B cell (primary cell): ENCODE measurements around the gene HEBP2. TPM values are rescaled to one million over a fixed set of nuclear protein-coding genes. Genes with fewer than 3 reads are reported as not detected.

Source experiments
- ATAC-seq: fragments of 200-7000 bp; cut with Tn5 transposase; one replicate; pipeline ENCODE4 v1.10.0; 2021; ENCODE audit warnings: low read depth, mild to moderate bottlenecking, moderate number of reproducible peaks, moderate library complexity
- CTCF ChIA-PET: fragments of 350-600 bp; sonication (Branson Sonifier 250); formaldehyde crosslinking; loops from one replicate; lab custom pipeline; 2021; ENCODE audit warnings: antibody characterized with exemption, inconsistent platforms; lab: Charles Lee
- POLR2A ChIA-PET: fragments of 350-600 bp; sonication (Branson Sonifier 250); formaldehyde crosslinking; loops from one replicate; lab custom pipeline; 2021; ENCODE audit warnings: antibody characterized with exemption; lab: Charles Lee
- DNase-seq: peaks from one replicate; pipeline ENCODE4 v3.0.0; 2013
- H2AFZ ChIP-seq: 2 replicates; pipeline ENCODE4 v1.6.1; 2012; ENCODE audit warnings: mild to moderate bottlenecking, low read depth, low read length; ENCODE audit not compliant: insufficient read depth, poor library complexity, severe bottlenecking
- H3K27ac ChIP-seq, 2 donors: 1 replicate in 1 of 2; 2 replicates in 1 of 2; pipeline ENCODE4 v1.5.1; 2012 to 2013; ENCODE audit warnings: low read length in 2 of 2, mild to moderate bottlenecking in 2 of 2, moderate library complexity in 1 of 2
- H3K27me3 ChIP-seq, 4 experiments: fragments of 200-600 bp in 1 of 4; sonication (generic) in 1 of 4; replicated peaks in 1 of 4; 1 replicate in 2 of 4; 2 replicates in 2 of 4; pipeline versions ENCODE4 v1.6.1 to v1.7.0; 2013 to 2016; ENCODE audit warnings: low read length in 3 of 4, mild to moderate bottlenecking in 2 of 4, mixed read lengths in 1 of 4, moderate library complexity in 1 of 4; ENCODE audit not compliant: insufficient read depth in 4 of 4, control insufficient read depth in 3 of 4; ENCODE audit errors: control extremely low read depth in 1 of 4
- H3K36me3 ChIP-seq, 2 experiments: replicated peaks in 1 of 2; 1 replicate in 1 of 2; 2 replicates in 1 of 2; pipeline versions ENCODE4 v1.6.1 to v1.7.1; 2013; ENCODE audit warnings: low read length in 1 of 2; ENCODE audit not compliant: insufficient read depth in 2 of 2, control insufficient read depth in 1 of 2; ENCODE audit errors: control extremely low read depth in 1 of 2, extremely low read depth in 1 of 2
- H3K4me1 ChIP-seq, 2 donors: fragments of 200-600 bp in 1 of 2; sonication (generic) in 1 of 2; 1 replicate in 1 of 2; 2 replicates in 1 of 2; pipeline versions ENCODE4 v1.5.1 to v1.6.1; 2013 to 2017; ENCODE audit warnings: low read length in 2 of 2; ENCODE audit not compliant: control insufficient read depth in 2 of 2, insufficient read depth in 2 of 2
- H3K4me2 ChIP-seq: replicated peaks from 2 replicates; pipeline ENCODE3; 2012; ENCODE audit warnings: mild to moderate bottlenecking, low read depth, low read length; ENCODE audit not compliant: poor library complexity, severe bottlenecking
- H3K4me3 ChIP-seq, 5 experiments: fragments of 200-600 bp in 1 of 5; sonication (generic) in 1 of 5; 1 replicate in 3 of 5; 2 replicates in 2 of 5; pipeline versions ENCODE4 v1.5.1 to v1.7.0; 2011 to 2016; ENCODE audit warnings: low read length in 4 of 5, mild to moderate bottlenecking in 4 of 5, low read depth in 2 of 5, control low read depth in 1 of 5, moderate library complexity in 1 of 5; ENCODE audit not compliant: insufficient read depth in 1 of 5; ENCODE audit errors: control extremely low read depth in 1 of 5, extremely low read depth in 1 of 5
- H3K79me2 ChIP-seq: fragments of 200-600 bp; sonication (generic); one replicate; pipeline ENCODE4 v1.6.0; 2016; ENCODE audit warnings: low read length; ENCODE audit not compliant: control insufficient read depth, insufficient read depth
- H3K9ac ChIP-seq: fragments of 200-600 bp; sonication (generic); 2 replicates; pipeline ENCODE4 v1.6.1; 2017; ENCODE audit warnings: mild to moderate bottlenecking, low read length, moderate library complexity
- H3K9me3 ChIP-seq, 3 donors: one replicate each; pipeline versions ENCODE4 v1.6.1 to v1.7.1; 2013; ENCODE audit warnings: low read length in 2 of 3; ENCODE audit not compliant: control insufficient read depth in 2 of 3, insufficient read depth in 1 of 3; ENCODE audit errors: control extremely low read depth in 1 of 3
- H4K20me1 ChIP-seq: 2 replicates; pipeline ENCODE4 v1.6.0; 2012; ENCODE audit warnings: mild to moderate bottlenecking, low read length; ENCODE audit not compliant: insufficient read depth, control insufficient read depth, poor library complexity, severe bottlenecking
- H3K27ac Mint-ChIP-seq: one replicate; pipeline ENCODE4 v1.8.0; 2021; ENCODE audit warnings: mixed read lengths
- H3K27me3 Mint-ChIP-seq: one replicate; pipeline ENCODE4 v1.8.0; 2021; ENCODE audit warnings: mixed read lengths
- H3K4me1 Mint-ChIP-seq: one replicate; pipeline ENCODE4 v1.8.0; 2021; ENCODE audit warnings: mixed read lengths
- H3K4me3 Mint-ChIP-seq: one replicate; pipeline ENCODE4 v1.8.0; 2021; ENCODE audit warnings: mixed read lengths
- H3K9me3 Mint-ChIP-seq: one replicate; pipeline ENCODE4 v1.8.0; 2022; ENCODE audit warnings: mixed read lengths; ENCODE audit not compliant: insufficient read depth
- EZH2 ChIP-seq: IDR thresholded peaks from 2 replicates; pipeline ENCODE4 v1.6.1; 2012; ENCODE audit warnings: borderline replicate concordance, low read depth, mild to moderate bottlenecking, moderate library complexity, low read length; ENCODE audit not compliant: insufficient read depth, poor library complexity, severe bottlenecking
- WGBS: methylation state at CpG from one replicate; pipeline ENCODE4 v1.1.5; 2013; ENCODE audit warnings: missing lambda C conversion rate; ENCODE audit not compliant: insufficient coverage; 5-methylcytosine and 5-hydroxymethylcytosine counted together
- intact Hi-C: fragments of 100-400 bp; cut with micrococcal nuclease; formaldehyde crosslinking; loops from one replicate; pipeline ENCODE4 v1.10.0; 2022
- polyA plus RNA-seq: library from polyadenylated mRNA; depleted of rRNA; stranded (reverse); fragments of >200 nt; gene quantifications from 2 replicates; pipeline ENCODE4 v1.2.3, GENCODE V29; 2012
- total RNA-seq, 2 donors: library from RNA; stranded (reverse); fragments of 120-200 nt in 1 of 2; gene quantifications; 1 replicate in 1 of 2; 2 replicates in 1 of 2; pipeline versions ENCODE4 v1.2.3 to v1.2.4, GENCODE V29; 2013 to 2022
- TF ChIP-seq, protein P1 (sequence below): fragments of 200-600 bp; IDR thresholded peaks from one replicate; pipeline ENCODE4 v1.8.0; 2022; ENCODE audit warnings: antibody characterized with exemption, mild to moderate bottlenecking

Gene HEBP2
- total and polyA plus RNA-seq, 2 donors (not counting 1 experiment from before 2014, with no cell fraction given), result 12.4 to 35.1 TPM

DNA sequence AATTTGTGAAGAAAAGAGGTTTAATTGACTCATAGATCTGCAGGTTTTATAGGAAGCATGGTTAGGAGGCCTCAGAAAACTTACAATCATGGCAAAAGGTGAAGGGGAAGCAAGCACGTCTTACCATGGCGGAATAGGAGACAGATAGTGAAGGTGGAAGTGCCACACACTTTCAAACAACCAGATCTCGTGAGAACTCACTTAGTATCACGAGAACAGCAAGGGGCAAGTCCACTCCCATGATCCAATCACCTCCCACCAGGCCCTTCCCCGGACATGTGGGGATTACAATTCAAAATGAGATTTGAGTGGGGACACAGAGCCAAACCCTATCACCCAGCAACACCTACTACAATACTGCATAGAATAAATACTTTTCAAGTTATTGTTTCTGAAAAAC, 7.3 kb upstream of the HEBP2 start:
- no CpG with 5 or more reads among the region's 5 CpGs for WGBS
- Histone ChIP-seq H3K79me2 (no peaks in the 10 kb centered on the region), H3K4me2 (no peak overlapping the region), H3K9me3 (no peaks in the 10 kb centered on the region), H3K27me3 (no peaks in the 10 kb centered on the region), H3K27ac (no peak overlapping the region), H3K36me3 (no peaks in the 10 kb centered on the region), H3K4me1 (peaks cover 19 to 21% of the 10 kb centered on the region in 2 donors), H4K20me1 (no peaks in the 10 kb centered on the region), H3K4me3 (no peak overlapping the region), H2AFZ (no peak overlapping the region), H3K9ac (no peak overlapping the region)
- TF ChIP-seq EZH2, result no peak
- TF ChIP-seq, protein P1, sequence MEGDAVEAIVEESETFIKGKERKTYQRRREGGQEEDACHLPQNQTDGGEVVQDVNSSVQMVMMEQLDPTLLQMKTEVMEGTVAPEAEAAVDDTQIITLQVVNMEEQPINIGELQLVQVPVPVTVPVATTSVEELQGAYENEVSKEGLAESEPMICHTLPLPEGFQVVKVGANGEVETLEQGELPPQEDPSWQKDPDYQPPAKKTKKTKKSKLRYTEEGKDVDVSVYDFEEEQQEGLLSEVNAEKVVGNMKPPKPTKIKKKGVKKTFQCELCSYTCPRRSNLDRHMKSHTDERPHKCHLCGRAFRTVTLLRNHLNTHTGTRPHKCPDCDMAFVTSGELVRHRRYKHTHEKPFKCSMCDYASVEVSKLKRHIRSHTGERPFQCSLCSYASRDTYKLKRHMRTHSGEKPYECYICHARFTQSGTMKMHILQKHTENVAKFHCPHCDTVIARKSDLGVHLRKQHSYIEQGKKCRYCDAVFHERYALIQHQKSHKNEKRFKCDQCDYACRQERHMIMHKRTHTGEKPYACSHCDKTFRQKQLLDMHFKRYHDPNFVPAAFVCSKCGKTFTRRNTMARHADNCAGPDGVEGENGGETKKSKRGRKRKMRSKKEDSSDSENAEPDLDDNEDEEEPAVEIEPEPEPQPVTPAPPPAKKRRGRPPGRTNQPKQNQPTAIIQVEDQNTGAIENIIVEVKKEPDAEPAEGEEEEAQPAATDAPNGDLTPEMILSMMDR, result no peak
- intact Hi-C loops, result no loop called here
- ChIA-PET CTCF (interaction anchor here (1.2 kb wide), 1 partner anchor 280 kb away, joined by 4 read pairs; no protein-coding TSS in a partner anchor), POLR2A (no interaction called here)
- Mint-ChIP-seq H3K27ac (no peak overlapping the region), H3K4me3 (no peak overlapping the region), H3K4me1 (peaks cover 27% of the 10 kb centered on the region), H3K9me3 (no peaks in the 10 kb centered on the region), H3K27me3 (no peaks in the 10 kb centered on the region)
- ATAC-seq, result no peak
- DNase-seq, result no peak

DNA sequence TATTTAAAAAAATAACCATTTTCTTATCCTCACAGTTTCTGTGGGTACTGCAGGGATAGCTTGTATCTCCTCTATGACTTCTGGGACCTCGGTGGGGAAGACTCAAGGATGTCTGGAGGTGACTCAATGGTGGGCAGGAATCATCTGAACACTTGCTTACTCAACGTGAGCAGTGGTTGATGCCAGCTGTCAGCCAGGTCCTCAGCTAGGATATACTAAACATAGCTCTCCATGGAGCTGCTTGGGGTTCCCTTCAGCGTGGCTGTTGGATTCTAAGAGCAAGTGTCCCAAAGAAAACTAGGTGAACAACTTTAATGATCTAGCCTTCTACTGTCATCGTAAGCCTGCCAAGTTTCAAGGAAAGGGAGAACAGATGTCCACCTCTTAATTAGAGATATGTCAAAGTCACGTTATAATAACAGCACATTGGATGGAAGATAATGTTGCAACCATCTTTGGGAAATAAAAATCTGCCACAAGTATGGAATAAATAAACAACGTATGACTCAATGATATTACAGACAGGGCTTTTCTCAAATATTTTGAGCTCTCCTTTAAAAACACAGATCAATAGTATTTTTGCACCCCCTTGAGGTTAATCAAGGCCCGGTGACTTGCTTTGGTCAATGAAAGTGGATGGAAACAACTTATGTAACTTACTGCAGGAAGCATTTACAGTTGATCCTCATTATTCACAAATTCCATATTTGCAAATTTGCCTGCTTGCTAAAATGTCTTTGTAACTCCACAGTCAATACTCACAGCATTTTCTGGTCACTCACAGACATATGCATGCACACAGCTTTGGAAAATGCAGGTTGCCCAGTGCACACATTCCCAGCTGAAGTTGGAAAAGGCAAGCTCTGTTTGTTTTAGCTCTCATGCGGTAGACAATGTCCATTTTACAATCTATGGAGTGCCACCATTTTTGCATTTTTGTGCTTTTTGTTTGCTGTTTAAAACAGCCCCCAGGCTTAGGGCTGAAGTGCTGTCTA, 6.6 kb upstream of the HEBP2 start:
- CTCF ChIA-PET, result interaction anchor here (1.2 kb wide), 1 partner anchor 281 kb away, joined by 4 read pairs; no protein-coding TSS in a partner anchor
- H2AFZ ChIP-seq, result no peak overlapping the region
- no peak overlapping the region for H3K4me3 Mint-ChIP-seq
- H3K9me3 ChIP-seq, result no peaks in the 10 kb centered on the region
- no peak overlapping the region for H3K27ac Mint-ChIP-seq
- WGBS, result 83% methylated on average over 4 of the region's 8 CpGs
- no peaks in the 10 kb centered on the region for H3K27me3 ChIP-seq
- TF ChIP-seq, protein P1, result no peak
- no peak for TF ChIP-seq EZH2
- no peaks in the 10 kb centered on the region for H3K9me3 Mint-ChIP-seq
- POLR2A ChIA-PET, result no interaction called here
- DNase-seq (no peak), ATAC-seq (no peak)
- H3K4me1 Mint-ChIP-seq, result peaks cover 29% of the 10 kb centered on the region
- H3K4me3 ChIP-seq, result no peak overlapping the region
- no peak overlapping the region for H3K9ac ChIP-seq
- no peaks in the 10 kb centered on the region for H4K20me1 ChIP-seq
- H3K27ac ChIP-seq, result no peak overlapping the region
- H3K27me3 Mint-ChIP-seq, result no peaks in the 10 kb centered on the region
- H3K4me2 ChIP-seq, result no peak overlapping the region
- no peaks in the 10 kb centered on the region for H3K36me3 ChIP-seq
- intact Hi-C loops, result no loop called here
- H3K79me2 ChIP-seq, result no peaks in the 10 kb centered on the region
- H3K4me1 ChIP-seq, result peaks cover 19 to 21% of the 10 kb centered on the region in 2 donors
